H9 (cell line): Measurements from ENCODE around the gene CCL25. TPM values are rescaled to one million over a fixed set of nuclear protein-coding genes. Genes with fewer than 3 reads are reported as not detected.

ENCODE experiments used
- DNase-seq: peaks from one replicate; pipeline ENCODE4 v3.0.0-alpha.2; 2017
- H2AFZ ChIP-seq: one replicate; pipeline ENCODE4 v1.6.1; 2013; ENCODE audit warnings: mild to moderate bottlenecking, low read length, control low read depth, moderate library complexity
- H2AK5ac ChIP-seq: 2 replicates; pipeline ENCODE4 v1.6.1; 2013; ENCODE audit warnings: low read length, control low read depth, mixed read lengths; ENCODE audit not compliant: insufficient read length
- H2BK120ac ChIP-seq: one replicate; pipeline ENCODE4 v1.6.1; 2013; ENCODE audit warnings: low read depth, mild to moderate bottlenecking, low read length, control low read depth, inconsistent platforms; ENCODE audit not compliant: poor library complexity, severe bottlenecking
- H2BK12ac ChIP-seq: 2 replicates; pipeline ENCODE4 v1.6.1; 2013; ENCODE audit warnings: low read length, control low read depth, mixed read lengths, low read depth; ENCODE audit not compliant: insufficient read length
- H2BK15ac ChIP-seq: 2 replicates; pipeline ENCODE4 v1.6.1; 2013; ENCODE audit warnings: low read depth, low read length, control low read depth
- H2BK20ac ChIP-seq: one replicate; pipeline ENCODE4 v1.6.1; 2013; ENCODE audit warnings: low read depth, mild to moderate bottlenecking, low read length, control low read depth, inconsistent platforms; ENCODE audit not compliant: poor library complexity, severe bottlenecking
- H2BK5ac ChIP-seq: 2 replicates; pipeline ENCODE4 v1.6.1; 2013; ENCODE audit warnings: low read length, control low read depth, mixed read lengths; ENCODE audit not compliant: insufficient read length
- H3K14ac ChIP-seq: 2 replicates; pipeline ENCODE4 v1.6.1; 2013; ENCODE audit warnings: low read length, control low read depth; ENCODE audit not compliant: insufficient read depth
- H3K18ac ChIP-seq: 2 replicates; pipeline ENCODE4 v1.6.1; 2013; ENCODE audit warnings: low read depth, mild to moderate bottlenecking, mixed read lengths, low read length, control low read depth; ENCODE audit not compliant: insufficient read length
- H3K23ac ChIP-seq: 2 replicates; pipeline ENCODE4 v1.6.1; 2013; ENCODE audit warnings: low read length, control low read depth, mixed read lengths, low read depth; ENCODE audit not compliant: insufficient read length
- H3K23me2 ChIP-seq: 2 replicates; pipeline ENCODE4 v1.6.1; 2013; ENCODE audit warnings: low read depth, mild to moderate bottlenecking, mixed read lengths, low read length, control low read depth; ENCODE audit not compliant: insufficient read length, poor library complexity, severe bottlenecking
- H3K27ac ChIP-seq: 2 replicates; pipeline ENCODE4 v1.5.1; 2013; ENCODE audit warnings: low read length, control low read depth, mixed read lengths, low read depth; ENCODE audit not compliant: insufficient read length
- H3K27me3 ChIP-seq: 2 replicates; pipeline ENCODE4 v1.6.1; 2013; ENCODE audit warnings: low read length, control low read depth, inconsistent platforms; ENCODE audit not compliant: insufficient read depth
- H3K4ac ChIP-seq: 2 replicates; pipeline ENCODE4 v1.6.1; 2013; ENCODE audit warnings: low read depth, mild to moderate bottlenecking, control low read depth, inconsistent platforms, low read length, moderate library complexity
- H3K4me1 ChIP-seq: 2 replicates; pipeline ENCODE4 v1.6.1; 2013; ENCODE audit warnings: low read length, control low read depth, inconsistent platforms; ENCODE audit not compliant: insufficient read depth
- H3K4me2 ChIP-seq: 2 replicates; pipeline ENCODE4 v1.6.1; 2013; ENCODE audit warnings: low read length, control low read depth, mixed read lengths; ENCODE audit not compliant: insufficient read length, insufficient read depth
- H3K56ac ChIP-seq: 2 replicates; pipeline ENCODE4 v1.6.1; 2013; ENCODE audit warnings: low read depth, mild to moderate bottlenecking, mixed read lengths, low read length, control low read depth; ENCODE audit not compliant: insufficient read length
- H3K79me1 ChIP-seq: 2 replicates; pipeline ENCODE4 v1.6.1; 2013; ENCODE audit warnings: low read depth, mild to moderate bottlenecking, moderate library complexity, low read length, control low read depth, inconsistent platforms; ENCODE audit not compliant: insufficient read depth, poor library complexity, severe bottlenecking
- H3K79me2 ChIP-seq: 2 replicates; pipeline ENCODE4 v1.6.1; 2013; ENCODE audit warnings: low read length, control low read depth, inconsistent platforms; ENCODE audit not compliant: insufficient read depth
- H3K9ac ChIP-seq: 2 replicates; pipeline ENCODE4 v1.6.1; 2013; ENCODE audit warnings: low read length, control low read depth, mixed read lengths; ENCODE audit not compliant: insufficient read length; ENCODE audit errors: extremely low read depth
- H3K9me3 ChIP-seq: one replicate; pipeline ENCODE4 v1.6.1; 2013; ENCODE audit warnings: low read depth, low read length, inconsistent platforms; ENCODE audit not compliant: control insufficient read depth
- H3T11ph ChIP-seq: one replicate; pipeline ENCODE4 v1.6.1; 2013; ENCODE audit warnings: mild to moderate bottlenecking, low read length, control low read depth, inconsistent platforms
- H4K20me1 ChIP-seq: one replicate; pipeline ENCODE4 v1.6.1; 2013; ENCODE audit not compliant: control insufficient read depth, insufficient read length, insufficient read depth
- H4K5ac ChIP-seq: 2 replicates; pipeline ENCODE4 v1.6.1; 2013; ENCODE audit warnings: low read depth, mild to moderate bottlenecking, mixed read lengths, low read length, control low read depth; ENCODE audit not compliant: insufficient read length
- H4K8ac ChIP-seq: replicated peaks from 2 replicates; pipeline ENCODE4 v1.6.1; 2013; ENCODE audit warnings: low read length, control low read depth, mixed read lengths, low read depth; ENCODE audit not compliant: insufficient read length
- H4K91ac ChIP-seq: 2 replicates; pipeline ENCODE4 v1.6.1; 2013; ENCODE audit warnings: low read depth, mild to moderate bottlenecking, moderate library complexity, mixed read lengths, low read length, control low read depth; ENCODE audit not compliant: insufficient read length
- H3K27ac Mint-ChIP-seq, 3 experiments: 2 replicates in 2 of 3; 3 replicates in 1 of 3; pipeline ENCODE4 v1.8.0; 2020 to 2021; ENCODE audit warnings: mixed read lengths in 3 of 3, mild to moderate bottlenecking in 1 of 3, moderate library complexity in 1 of 3
- H3K27me3 Mint-ChIP-seq: 2 replicates; pipeline ENCODE4 v1.8.0; 2021; ENCODE audit warnings: low read depth, mild to moderate bottlenecking, moderate library complexity, mixed read lengths
- H3K36me3 Mint-ChIP-seq, 3 experiments: 2 replicates in 2 of 3; 3 replicates in 1 of 3; pipeline ENCODE4 v1.8.0; 2020 to 2021; ENCODE audit warnings: low read depth in 3 of 3, mixed read lengths in 3 of 3; ENCODE audit not compliant: insufficient read depth in 1 of 3
- H3K4me1 Mint-ChIP-seq, 2 experiments: 2 replicates each; pipeline ENCODE4 v1.8.0; 2020; ENCODE audit warnings: mixed read lengths in 2 of 2
- H3K4me3 Mint-ChIP-seq, 2 experiments: 2 replicates in 1 of 2; 3 replicates in 1 of 2; pipeline ENCODE4 v1.8.0; 2020 to 2021; ENCODE audit warnings: mild to moderate bottlenecking in 2 of 2, mixed read lengths in 2 of 2, moderate library complexity in 1 of 2
- H3K9me3 Mint-ChIP-seq, 2 experiments: 2 replicates in 1 of 2; 3 replicates in 1 of 2; pipeline ENCODE4 v1.8.0; 2020; ENCODE audit warnings: mild to moderate bottlenecking in 2 of 2, mixed read lengths in 2 of 2, moderate library complexity in 1 of 2
- WGBS: extraction: QIAGEN DNeasy Blood & Tissue Kit; methylation state at CpG from one replicate; pipeline ENCODE4 v1.1.7; 2013; ENCODE audit warnings: missing lambda C conversion rate, low lambda C conversion rate, mixed read lengths; ENCODE audit not compliant: insufficient read length; ENCODE audit errors: extremely low coverage; 5-methylcytosine and 5-hydroxymethylcytosine counted together
- total RNA-seq: library from RNA; stranded (reverse); gene quantifications from 2 replicates; pipeline ENCODE4 v1.2.1, GENCODE V29; 2021
- TF ChIP-seq, protein P1 (sequence below): fragments of 200-600 bp; sonication (generic); conservative IDR thresholded peaks from 3 replicates; pipeline ENCODE4 v1.8.0; 2021; ENCODE audit warnings: antibody characterized with exemption, mild to moderate bottlenecking

Gene CCL25
- total RNA-seq, 1 experiment from 2014 or later: not detected

DNA sequence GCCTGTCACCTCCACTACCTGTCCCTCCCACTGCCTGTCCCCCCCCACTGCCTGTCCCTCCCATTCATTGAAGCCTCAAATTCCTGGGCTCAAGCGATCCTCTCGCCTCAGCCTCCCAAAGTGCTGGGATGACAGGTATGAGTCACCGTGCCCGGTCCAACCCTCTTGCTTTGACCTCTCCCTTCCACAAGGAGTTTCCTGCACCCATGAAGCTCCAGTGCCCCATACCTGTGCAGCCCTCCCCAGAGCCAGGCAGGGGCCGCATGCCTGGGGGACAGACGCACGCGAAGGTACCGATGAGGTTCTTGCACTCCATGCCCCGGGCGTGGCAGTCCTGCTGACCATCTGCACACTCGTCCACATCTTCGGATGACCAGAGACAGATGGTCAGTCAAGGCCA, 34.3 kb downstream of the CCL25 start:
- no peak overlapping the region for H2BK15ac ChIP-seq
- H4K8ac ChIP-seq: no peak overlapping the region
- no peak overlapping the region for H2BK5ac ChIP-seq
- no peaks in the 10 kb centered on the region for H4K20me1 ChIP-seq
- WGBS: no CpG with 5 or more reads among the region's 13 CpGs
- H3K9me3 ChIP-seq: no peaks in the 10 kb centered on the region
- H2AFZ ChIP-seq: no peak overlapping the region
- H3K27ac ChIP-seq: no peak overlapping the region
- no peaks in the 10 kb centered on the region for H3K79me2 ChIP-seq
- no peaks in the 10 kb centered on the region for H3K79me1 ChIP-seq
- no peak overlapping the region for H2BK120ac ChIP-seq
- H2AK5ac ChIP-seq: no peak overlapping the region
- no peak overlapping the region for H2BK12ac ChIP-seq
- no peak overlapping the region for H3K27ac Mint-ChIP-seq
- H3K9me3 Mint-ChIP-seq: peaks cover 0 to 1% of the 10 kb centered on the region in 2 experiments; a peak in 1 of 5 replicates
- no peak overlapping the region for H3K56ac ChIP-seq
- TF ChIP-seq, protein P1, sequence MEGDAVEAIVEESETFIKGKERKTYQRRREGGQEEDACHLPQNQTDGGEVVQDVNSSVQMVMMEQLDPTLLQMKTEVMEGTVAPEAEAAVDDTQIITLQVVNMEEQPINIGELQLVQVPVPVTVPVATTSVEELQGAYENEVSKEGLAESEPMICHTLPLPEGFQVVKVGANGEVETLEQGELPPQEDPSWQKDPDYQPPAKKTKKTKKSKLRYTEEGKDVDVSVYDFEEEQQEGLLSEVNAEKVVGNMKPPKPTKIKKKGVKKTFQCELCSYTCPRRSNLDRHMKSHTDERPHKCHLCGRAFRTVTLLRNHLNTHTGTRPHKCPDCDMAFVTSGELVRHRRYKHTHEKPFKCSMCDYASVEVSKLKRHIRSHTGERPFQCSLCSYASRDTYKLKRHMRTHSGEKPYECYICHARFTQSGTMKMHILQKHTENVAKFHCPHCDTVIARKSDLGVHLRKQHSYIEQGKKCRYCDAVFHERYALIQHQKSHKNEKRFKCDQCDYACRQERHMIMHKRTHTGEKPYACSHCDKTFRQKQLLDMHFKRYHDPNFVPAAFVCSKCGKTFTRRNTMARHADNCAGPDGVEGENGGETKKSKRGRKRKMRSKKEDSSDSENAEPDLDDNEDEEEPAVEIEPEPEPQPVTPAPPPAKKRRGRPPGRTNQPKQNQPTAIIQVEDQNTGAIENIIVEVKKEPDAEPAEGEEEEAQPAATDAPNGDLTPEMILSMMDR: no peak
- H3K4me1 Mint-ChIP-seq: peaks cover 3 to 9% of the 10 kb centered on the region in 2 experiments
- H3K27me3 ChIP-seq: no peaks in the 10 kb centered on the region
- H2BK20ac ChIP-seq: no peak overlapping the region
- H3K18ac ChIP-seq: no peak overlapping the region
- no peak overlapping the region for H3K14ac ChIP-seq
- H3K23ac ChIP-seq: no peak overlapping the region
- no peak overlapping the region for H4K5ac ChIP-seq
- H4K91ac ChIP-seq: no peak overlapping the region
- no peak overlapping the region for H3T11ph ChIP-seq
- H3K27me3 Mint-ChIP-seq: no peaks in the 10 kb centered on the region; the same call in 1 of the 2 replicates
- DNase-seq: no peak
- no peak overlapping the region for H3K4me3 Mint-ChIP-seq
- no peak overlapping the region for H3K9ac ChIP-seq
- H3K4me1 ChIP-seq: no peaks in the 10 kb centered on the region
- no peak overlapping the region for H3K4me2 ChIP-seq
- H3K23me2 ChIP-seq: no peaks in the 10 kb centered on the region
- peaks cover 27 to 41% (median 30%) of the 10 kb centered on the region in 3 experiments; a peak in 6 of 7 replicates for H3K36me3 Mint-ChIP-seq
- H3K4ac ChIP-seq: no peak overlapping the region
